ENCODE results near the gene RPP25. TPM values are rescaled to one million over a fixed set of nuclear protein-coding genes. Genes with fewer than 3 reads are reported as not detected.

RPP25 gene
- total RNA-seq, 1 donor from 2014 or later = 11.3 TPM

GRCh38 chr15:74992619-74993018, 36.0 kb upstream of the RPP25 start:
- Histone ChIP-seq H3K36me3 (no peaks in the 10 kb centered on the region), H3K27me3 (no peaks in the 10 kb centered on the region), H3K4me1 (peaks cover 7% of the 10 kb centered on the region), H3K27ac (no peak overlapping the region), H3K9me3 (no peaks in the 10 kb centered on the region), H3K4me3 (no peak overlapping the region)
- TF ChIP-seq POLR2AphosphoS5 (IDR thresholded peaks at IDR 0.05; ENCODE audit: insufficient read depth in 1 of 2, low read depth in 1 of 2) (no peak), POLR2A (IDR thresholded peaks at IDR 0.05) (no peak)
- TF ChIP-seq, protein P1, sequence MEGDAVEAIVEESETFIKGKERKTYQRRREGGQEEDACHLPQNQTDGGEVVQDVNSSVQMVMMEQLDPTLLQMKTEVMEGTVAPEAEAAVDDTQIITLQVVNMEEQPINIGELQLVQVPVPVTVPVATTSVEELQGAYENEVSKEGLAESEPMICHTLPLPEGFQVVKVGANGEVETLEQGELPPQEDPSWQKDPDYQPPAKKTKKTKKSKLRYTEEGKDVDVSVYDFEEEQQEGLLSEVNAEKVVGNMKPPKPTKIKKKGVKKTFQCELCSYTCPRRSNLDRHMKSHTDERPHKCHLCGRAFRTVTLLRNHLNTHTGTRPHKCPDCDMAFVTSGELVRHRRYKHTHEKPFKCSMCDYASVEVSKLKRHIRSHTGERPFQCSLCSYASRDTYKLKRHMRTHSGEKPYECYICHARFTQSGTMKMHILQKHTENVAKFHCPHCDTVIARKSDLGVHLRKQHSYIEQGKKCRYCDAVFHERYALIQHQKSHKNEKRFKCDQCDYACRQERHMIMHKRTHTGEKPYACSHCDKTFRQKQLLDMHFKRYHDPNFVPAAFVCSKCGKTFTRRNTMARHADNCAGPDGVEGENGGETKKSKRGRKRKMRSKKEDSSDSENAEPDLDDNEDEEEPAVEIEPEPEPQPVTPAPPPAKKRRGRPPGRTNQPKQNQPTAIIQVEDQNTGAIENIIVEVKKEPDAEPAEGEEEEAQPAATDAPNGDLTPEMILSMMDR (IDR thresholded peaks at IDR 0.05) = no peak
- no peak for DNase-seq (ENCODE audit: extremely low spot score in 2 of 2)
- intact Hi-C loops (cut with DNase I) = no loop called here

DNA sequence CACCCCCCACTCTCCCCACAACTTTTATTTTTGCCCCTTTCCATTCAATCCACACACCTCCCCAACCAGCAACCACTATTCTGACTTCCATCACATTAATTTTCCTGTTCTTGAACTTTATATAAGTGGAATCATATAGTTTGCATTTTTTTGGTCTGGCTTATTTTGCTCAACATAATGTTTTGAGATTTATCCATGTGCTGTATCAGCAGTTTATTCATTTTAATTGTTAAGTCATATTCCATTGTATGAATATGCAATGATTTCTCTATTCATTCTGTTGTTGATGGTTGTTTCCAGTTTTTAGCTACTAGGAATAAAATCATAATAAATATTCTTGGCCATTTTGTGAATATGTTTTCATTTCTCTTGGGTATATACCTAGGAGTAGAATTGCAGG, 33.0 kb upstream of the RPP25 start:
- Histone ChIP-seq H3K9me3 (no peaks in the 10 kb centered on the region), H3K4me1 (no peaks in the 10 kb centered on the region), H3K4me3 (no peak overlapping the region), H3K27me3 (no peaks in the 10 kb centered on the region), H3K36me3 (no peaks in the 10 kb centered on the region), H3K27ac (no peak overlapping the region)
- no peak for TF ChIP-seq POLR2A (IDR thresholded peaks at IDR 0.05)
- no peak for TF ChIP-seq POLR2AphosphoS5 (IDR thresholded peaks at IDR 0.05; ENCODE audit: insufficient read depth in 1 of 2, low read depth in 1 of 2)
- TF ChIP-seq, protein P1 (IDR thresholded peaks at IDR 0.05) = no peak
- intact Hi-C loops (cut with DNase I) = no loop called here
- no peak for DNase-seq (ENCODE audit: extremely low spot score in 2 of 2)

DNA sequence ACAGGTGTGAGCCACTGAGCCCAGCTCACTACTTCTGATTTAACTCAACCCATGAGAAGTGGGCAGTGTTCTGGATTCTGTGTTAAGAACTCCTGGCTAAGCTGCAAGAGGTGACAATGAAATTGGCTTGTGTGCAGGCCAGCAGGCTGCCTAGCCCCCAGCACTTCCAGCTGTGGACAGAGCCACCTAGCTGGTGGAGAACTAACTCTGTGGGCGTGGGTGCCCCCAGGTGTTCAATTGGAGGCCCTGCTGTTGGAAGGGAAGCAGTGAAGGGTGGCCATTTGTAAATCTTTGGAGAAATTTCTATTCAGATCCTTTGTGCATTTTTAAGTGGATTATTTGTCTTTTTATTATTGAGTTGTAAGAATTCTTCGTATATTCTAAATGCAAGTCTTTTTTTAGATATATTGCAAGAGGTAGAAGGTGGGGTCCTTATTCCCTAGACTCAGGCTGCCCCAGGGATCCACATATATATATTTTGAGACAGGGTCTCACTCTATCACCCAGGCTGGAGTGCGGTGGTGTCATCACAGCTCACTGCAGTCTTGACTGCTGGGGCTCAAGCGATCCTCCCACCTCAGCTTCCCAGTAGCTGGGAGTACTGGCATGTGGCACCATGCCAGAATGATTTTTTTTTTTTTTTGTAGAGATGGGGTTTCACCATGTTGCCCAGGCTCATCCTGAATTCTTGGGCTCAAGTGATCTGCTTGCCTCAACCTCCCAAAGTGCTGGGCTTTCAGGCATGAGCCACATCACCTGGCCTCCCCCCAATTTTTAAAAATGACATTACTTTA, 31.6 kb upstream of the RPP25 start:
- intact Hi-C loops (cut with DNase I) = no loop called here
- H3K4me1 ChIP-seq = no peaks in the 10 kb centered on the region
- H3K36me3 ChIP-seq = no peaks in the 10 kb centered on the region
- H3K4me3 ChIP-seq = no peak overlapping the region
- no peak for DNase-seq (ENCODE audit: extremely low spot score in 2 of 2)
- no peak overlapping the region for H3K27ac ChIP-seq
- H3K9me3 ChIP-seq = no peaks in the 10 kb centered on the region
- no peaks in the 10 kb centered on the region for H3K27me3 ChIP-seq
- TF ChIP-seq POLR2A (IDR thresholded peaks at IDR 0.05) = no peak
- TF ChIP-seq, protein P1 (IDR thresholded peaks at IDR 0.05) = no peak
- no peak for TF ChIP-seq POLR2AphosphoS5 (IDR thresholded peaks at IDR 0.05; ENCODE audit: insufficient read depth in 1 of 2, low read depth in 1 of 2)

- no peaks in the 10 kb centered on the region for H3K27me3 ChIP-seq
Measured at GRCh38 chr15:74983725-74984231, 27.2 kb upstream of the RPP25 start.

More at GRCh38 chr15:74983725-74984231, 27.2 kb upstream of the RPP25 start:
- Histone ChIP-seq H3K4me3 (no peak overlapping the region), H3K36me3 (no peaks in the 10 kb centered on the region), H3K9me3 (no peaks in the 10 kb centered on the region), H3K27ac (no peak overlapping the region), H3K4me1 (no peaks in the 10 kb centered on the region)
- TF ChIP-seq POLR2A (IDR thresholded peaks at IDR 0.05) = no peak
- TF ChIP-seq, protein P1 (IDR thresholded peaks at IDR 0.05) = no peak
- TF ChIP-seq POLR2AphosphoS5 (IDR thresholded peaks at IDR 0.05; ENCODE audit: insufficient read depth in 1 of 2, low read depth in 1 of 2) = no peak
- intact Hi-C loops (cut with DNase I) = no loop called here
- no peak for DNase-seq (ENCODE audit: extremely low spot score in 2 of 2)
